Omental fat pad (tissue), 4 donors: ENCODE results near the gene HSD17B4. TPM values are rescaled to one million over a fixed set of nuclear protein-coding genes. Genes with fewer than 3 reads are reported as not detected.

ENCODE experiments used
- ATAC-seq: fragments of 150-250 bp; one replicate; pipeline ENCODE4 v1.9.1; 2016; ENCODE audit warnings: mild to moderate bottlenecking, moderate library complexity; ENCODE audit not compliant: low FRiP score
- DNase-seq: peaks from one replicate; pipeline ENCODE4 v3.0.0-alpha.2; 2019; ENCODE audit warnings: low spot score
- CTCF ChIP-seq, 3 donors: fragments of 450-650 bp; IDR thresholded peaks; one replicate each; pipeline ENCODE4 v1.5.1; 2016 to 2017; ENCODE audit warnings: antibody characterized with exemption in 3 of 3, mild to moderate bottlenecking in 3 of 3, moderate library complexity in 2 of 3
- total RNA-seq, 4 donors: library from RNA; depleted of rRNA; stranded (reverse); fragments of >200 nt; gene quantifications; one replicate each; pipeline ENCODE4 v1.1.0, GENCODE V29; 2016

Gene HSD17B4
- total RNA-seq, 4 donors from 2014 or later = 159 to 225 (median 220) TPM

- DNase-seq (no peak), ATAC-seq (no peak)
- TF ChIP-seq CTCF (IDR thresholded peaks at IDR 0.05) = no peak
Observed at GRCh38 chr5:119532637-119533036, 80.3 kb downstream of the HSD17B4 start.

- DNase-seq (no peak), ATAC-seq (no peak)
- no peak for TF ChIP-seq CTCF (IDR thresholded peaks at IDR 0.05)
Observed at GRCh38 chr5:119537704-119538103, 85.4 kb downstream of the HSD17B4 start.

GRCh38 chr5:119541716-119542115 is 89.4 kb downstream of the HSD17B4 start:
- ATAC-seq (no peak), DNase-seq (no peak)
- no peak for TF ChIP-seq CTCF (IDR thresholded peaks at IDR 0.05)

- no peak for TF ChIP-seq CTCF (IDR thresholded peaks at IDR 0.05)
- DNase-seq = no peak
- no peak for ATAC-seq
Observed at GRCh38 chr5:119551819-119552218, 99.5 kb downstream of the HSD17B4 start.

DNA sequence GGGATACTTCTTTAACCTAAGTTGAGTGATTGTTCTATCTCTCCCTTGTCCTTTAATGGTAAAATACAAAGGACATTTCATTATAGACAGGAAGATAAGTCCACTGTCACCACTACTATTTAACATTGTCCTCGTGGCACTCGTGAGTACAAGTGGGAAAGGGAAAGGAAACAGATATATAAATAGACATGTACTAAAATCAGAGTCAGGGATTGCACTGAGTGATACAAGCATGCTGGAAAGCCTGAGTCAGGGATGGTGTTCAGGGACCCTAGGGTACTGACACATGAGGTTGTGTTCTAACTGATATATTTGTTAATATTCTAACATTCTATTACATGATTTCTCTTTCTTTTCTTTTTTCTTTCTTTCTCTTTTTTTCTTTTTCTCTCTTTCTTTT is 102.3 kb downstream of the HSD17B4 start:
- DNase-seq = no peak
- TF ChIP-seq CTCF (IDR thresholded peaks at IDR 0.05) = no peak
- ATAC-seq = no peak

GRCh38 chr5:119570910-119571309 is 118.6 kb downstream of the HSD17B4 start:
- ATAC-seq (no peak), DNase-seq (no peak)
- no peak for TF ChIP-seq CTCF (IDR thresholded peaks at IDR 0.05)

DNA sequence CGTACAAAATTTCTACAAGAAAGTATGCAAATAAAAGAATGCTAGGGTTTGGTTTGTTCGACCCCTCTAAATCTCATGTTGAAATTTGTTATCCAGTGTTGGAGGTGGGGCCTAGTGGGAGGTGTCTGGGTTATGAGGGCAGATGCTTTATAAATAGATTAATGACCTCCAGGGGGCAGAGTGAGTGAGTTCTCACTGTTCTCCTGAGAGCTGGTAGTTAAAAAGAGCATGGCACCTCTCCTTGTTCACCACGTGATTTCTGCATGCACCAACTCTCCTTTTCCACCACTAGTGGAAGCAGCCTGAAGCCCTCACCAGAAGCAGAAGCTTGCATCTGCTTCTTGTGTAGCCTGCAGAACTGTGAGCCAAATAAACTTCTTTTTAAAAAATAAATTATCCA is 126.6 kb downstream of the HSD17B4 start:
- TF ChIP-seq CTCF (IDR thresholded peaks at IDR 0.05) = no peak
- DNase-seq = no peak
- ATAC-seq = no peak
